ENCODE measurements around the gene COL26A1. TPM values are rescaled to one million over a fixed set of nuclear protein-coding genes. Genes with fewer than 3 reads are reported as not detected.

The COL26A1 gene
- total RNA-seq, 4 donors from 2014 or later: not detected

GRCh38 chr7:101363196-101363733 is 590 bp downstream of the COL26A1 start:
- Histone ChIP-seq H3K27me3 (peaks cover 6 to 30% (median 30%) of the 10 kb centered on the region in 3 donors), H3K36me3 (no peaks in the 10 kb centered on the region), H3K9me3 (no peaks in the 10 kb centered on the region), H3K4me1 (peaks cover 4 to 7% of the 10 kb centered on the region in 2 donors), H3K4me3 (peak overlapping the region; percentile 45 to 81 (median 58)), H3K27ac (no peak overlapping the region)
- intact Hi-C loops (cut with DNase I; ENCODE audit: low total_unique reads): loop anchor here (5.0 to 10.0 kb wide), 2 partner anchors 174 to 912 kb away; no protein-coding TSS in a partner anchor
- DNase-seq (no peak), ATAC-seq (no peak)
- no peak for TF ChIP-seq POLR2A (IDR thresholded peaks at IDR 0.05)
- TF ChIP-seq, protein P1, sequence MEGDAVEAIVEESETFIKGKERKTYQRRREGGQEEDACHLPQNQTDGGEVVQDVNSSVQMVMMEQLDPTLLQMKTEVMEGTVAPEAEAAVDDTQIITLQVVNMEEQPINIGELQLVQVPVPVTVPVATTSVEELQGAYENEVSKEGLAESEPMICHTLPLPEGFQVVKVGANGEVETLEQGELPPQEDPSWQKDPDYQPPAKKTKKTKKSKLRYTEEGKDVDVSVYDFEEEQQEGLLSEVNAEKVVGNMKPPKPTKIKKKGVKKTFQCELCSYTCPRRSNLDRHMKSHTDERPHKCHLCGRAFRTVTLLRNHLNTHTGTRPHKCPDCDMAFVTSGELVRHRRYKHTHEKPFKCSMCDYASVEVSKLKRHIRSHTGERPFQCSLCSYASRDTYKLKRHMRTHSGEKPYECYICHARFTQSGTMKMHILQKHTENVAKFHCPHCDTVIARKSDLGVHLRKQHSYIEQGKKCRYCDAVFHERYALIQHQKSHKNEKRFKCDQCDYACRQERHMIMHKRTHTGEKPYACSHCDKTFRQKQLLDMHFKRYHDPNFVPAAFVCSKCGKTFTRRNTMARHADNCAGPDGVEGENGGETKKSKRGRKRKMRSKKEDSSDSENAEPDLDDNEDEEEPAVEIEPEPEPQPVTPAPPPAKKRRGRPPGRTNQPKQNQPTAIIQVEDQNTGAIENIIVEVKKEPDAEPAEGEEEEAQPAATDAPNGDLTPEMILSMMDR (IDR thresholded peaks at IDR 0.05 in 4 of 5, conservative IDR thresholded peaks at IDR 0.05 in 1 of 5): no peak
- in situ Hi-C loops (cut with MboI; ENCODE audit: low sequenced_read_pairs in 4 of 4): loop anchor here in 1 of 4 donors (25.0 kb wide), 1 partner anchor 174 kb away; no protein-coding TSS in a partner anchor

GRCh38 chr7:101363734-101364374 is 1.2 kb downstream of the COL26A1 start:
- peaks cover 6 to 30% (median 30%) of the 10 kb centered on the region in 3 donors for H3K27me3 ChIP-seq
- peaks cover 4 to 7% of the 10 kb centered on the region in 2 donors for H3K4me1 ChIP-seq
- intact Hi-C loops (cut with DNase I; ENCODE audit: low total_unique reads): loop anchor here (5.0 to 10.0 kb wide), 2 partner anchors 173 to 911 kb away; no protein-coding TSS in a partner anchor
- peak overlapping the region; percentile 45 to 81 (median 58) for H3K4me3 ChIP-seq
- in situ Hi-C loops (cut with MboI; ENCODE audit: low sequenced_read_pairs in 4 of 4): loop anchor here in 1 of 4 donors (25.0 kb wide), 1 partner anchor 173 kb away; no protein-coding TSS in a partner anchor
- peak; percentile 14 to 18 for DNase-seq
- no peaks in the 10 kb centered on the region for H3K9me3 ChIP-seq
- H3K27ac ChIP-seq: no peak overlapping the region
- peak in 1 of 2 donors; percentile 86 for ATAC-seq
- TF ChIP-seq POLR2A (IDR thresholded peaks at IDR 0.05): no peak
- TF ChIP-seq, protein P1 (IDR thresholded peaks at IDR 0.05 in 4 of 5, conservative IDR thresholded peaks at IDR 0.05 in 1 of 5): peak; percentile 57 to 88 (median 76)
- H3K36me3 ChIP-seq: no peaks in the 10 kb centered on the region

- in situ Hi-C loops (cut with MboI; ENCODE audit: low sequenced_read_pairs in 4 of 4) (loop anchor here in 1 of 4 donors (25.0 kb wide), 1 partner anchor 171 kb away; no protein-coding TSS in a partner anchor), intact Hi-C loops (cut with DNase I; ENCODE audit: low total_unique reads) (loop anchor here (10.0 kb wide), 1 partner anchor 909 kb away; no protein-coding TSS in a partner anchor)
- Histone ChIP-seq H3K36me3 (no peaks in the 10 kb centered on the region), H3K9me3 (no peaks in the 10 kb centered on the region), H3K27me3 (peaks cover 6 to 31% (median 30%) of the 10 kb centered on the region in 3 donors), H3K27ac (no peak overlapping the region), H3K4me3 (no peak overlapping the region), H3K4me1 (peaks cover 4 to 7% of the 10 kb centered on the region in 2 donors)
- DNase-seq: no peak
- TF ChIP-seq, protein P1 (IDR thresholded peaks at IDR 0.05 in 4 of 5, conservative IDR thresholded peaks at IDR 0.05 in 1 of 5): no peak
- no peak for TF ChIP-seq POLR2A (IDR thresholded peaks at IDR 0.05)
- no peak for ATAC-seq
These were observed 3.3 kb downstream of the COL26A1 start for GRCh38 chr7:101365956-101366355.

GRCh38 chr7:101367676-101368075 is 5.0 kb downstream of the COL26A1 start:
- no peak for ATAC-seq
- intact Hi-C loops (cut with DNase I; ENCODE audit: low total_unique reads) (loop anchor here (10.0 kb wide), 1 partner anchor 907 kb away; no protein-coding TSS in a partner anchor), in situ Hi-C loops (cut with MboI; ENCODE audit: low sequenced_read_pairs in 4 of 4) (loop anchor here in 1 of 4 donors (25.0 kb wide), 1 partner anchor 170 kb away; no protein-coding TSS in a partner anchor)
- H3K9me3 ChIP-seq: no peaks in the 10 kb centered on the region
- peaks cover 4 to 7% of the 10 kb centered on the region in 2 donors for H3K4me1 ChIP-seq
- H3K27ac ChIP-seq: no peak overlapping the region
- H3K4me3 ChIP-seq: no peak overlapping the region
- no peaks in the 10 kb centered on the region for H3K36me3 ChIP-seq
- TF ChIP-seq, protein P1 (IDR thresholded peaks at IDR 0.05 in 4 of 5, conservative IDR thresholded peaks at IDR 0.05 in 1 of 5): no peak
- TF ChIP-seq POLR2A (IDR thresholded peaks at IDR 0.05): no peak
- DNase-seq: no peak
- peaks cover 6 to 30% (median 23%) of the 10 kb centered on the region in 3 donors for H3K27me3 ChIP-seq

All from gastrocnemius medialis (tissue), 4 donors.